Measurements from ENCODE around the gene GATA5. TPM values are rescaled to one million over a fixed set of nuclear protein-coding genes. Genes with fewer than 3 reads are reported as not detected.
A peak's percentile ranks its signal among the peaks of the same experiment; 100 is the strongest.

The GATA5 gene
- total RNA-seq, 1 donor from 2014 or later, result 0.48 TPM

- DNase-seq (ENCODE audit: low spot score), result no peak
Measured at GRCh38 chr20:62473717-62474603, 1.8 kb downstream of the GATA5 start.

- no peak for DNase-seq (ENCODE audit: low spot score)
Measured at GRCh38 chr20:62472941-62473585, 2.7 kb downstream of the GATA5 start.

- no peak for DNase-seq (ENCODE audit: low spot score)
Measured at GRCh38 chr20:62472138-62472940, 3.5 kb downstream of the GATA5 start.

- DNase-seq (ENCODE audit: low spot score), result no peak
Measured at GRCh38 chr20:62470459-62470858, 5.3 kb downstream of the GATA5 start.

- peak; percentile 95 for DNase-seq (ENCODE audit: low spot score)
Measured at GRCh38 chr20:62470001-62470400, 5.8 kb downstream of the GATA5 start.

GRCh38 chr20:62469352-62469751 is 6.4 kb downstream of the GATA5 start:
- DNase-seq (ENCODE audit: low spot score), result no peak

GRCh38 chr20:62466806-62467537 is 8.8 kb downstream of the GATA5 start:
- no peak for DNase-seq (ENCODE audit: low spot score)

- DNase-seq (ENCODE audit: low spot score), result no peak
Measured at GRCh38 chr20:62466072-62466760, 9.6 kb downstream of the GATA5 start.

- DNase-seq (ENCODE audit: low spot score), result no peak
Measured at GRCh38 chr20:62464990-62465389, 10.8 kb downstream of the GATA5 start.

- no peak for DNase-seq (ENCODE audit: low spot score)
Measured at GRCh38 chr20:62464425-62464770, 11.4 kb downstream of the GATA5 start.

GRCh38 chr20:62463651-62464424 is 12.0 kb downstream of the GATA5 start:
- DNase-seq (ENCODE audit: low spot score), result no peak

- no peak for DNase-seq (ENCODE audit: low spot score)
Measured at GRCh38 chr20:62462976-62463592, 12.7 kb downstream of the GATA5 start.

- no peak for DNase-seq (ENCODE audit: low spot score)
Measured at GRCh38 chr20:62461834-62462233, 14.0 kb downstream of the GATA5 start.

GRCh38 chr20:62461157-62461556 is 14.6 kb downstream of the GATA5 start:
- DNase-seq (ENCODE audit: low spot score), result peak; percentile 43

GRCh38 chr20:62460678-62461077 is 15.1 kb downstream of the GATA5 start:
- no peak for DNase-seq (ENCODE audit: low spot score)

- DNase-seq (ENCODE audit: low spot score), result no peak
Measured at GRCh38 chr20:62459488-62459887, 16.3 kb downstream of the GATA5 start.

- no peak for DNase-seq (ENCODE audit: low spot score)
Measured at GRCh38 chr20:62458275-62459251, 17.2 kb downstream of the GATA5 start.

GRCh38 chr20:62457831-62458230 is 18.0 kb downstream of the GATA5 start:
- DNase-seq (ENCODE audit: low spot score), result no peak
